Adrenal gland (tissue), 5 donors: ENCODE data around the gene ENPP6.

Source experiments
- POLR2A ChIP-seq, 2 donors: fragments of 450-650 bp; IDR thresholded peaks; one replicate each; pipeline ENCODE4 v1.6.1; 2017; ENCODE audit warnings: antibody characterized with exemption in 2 of 2, mild to moderate bottlenecking in 2 of 2, moderate library complexity in 1 of 2
- TF ChIP-seq, protein P1 (sequence below), 6 experiments: fragments of 450-650 bp in 4 of 6; fragments of 200-600 bp in 2 of 6; sonication (generic) in 1 of 6; IDR thresholded peaks; 1 replicate in 5 of 6; 2 replicates in 1 of 6; pipeline versions ENCODE4 v1.5.1 to v1.8.0; 2016 to 2021; ENCODE audit warnings: antibody characterized with exemption in 6 of 6, mild to moderate bottlenecking in 2 of 6, moderate library complexity in 1 of 6
- donor health status: DM: no; HTN: no; CAD: no.

DNA sequence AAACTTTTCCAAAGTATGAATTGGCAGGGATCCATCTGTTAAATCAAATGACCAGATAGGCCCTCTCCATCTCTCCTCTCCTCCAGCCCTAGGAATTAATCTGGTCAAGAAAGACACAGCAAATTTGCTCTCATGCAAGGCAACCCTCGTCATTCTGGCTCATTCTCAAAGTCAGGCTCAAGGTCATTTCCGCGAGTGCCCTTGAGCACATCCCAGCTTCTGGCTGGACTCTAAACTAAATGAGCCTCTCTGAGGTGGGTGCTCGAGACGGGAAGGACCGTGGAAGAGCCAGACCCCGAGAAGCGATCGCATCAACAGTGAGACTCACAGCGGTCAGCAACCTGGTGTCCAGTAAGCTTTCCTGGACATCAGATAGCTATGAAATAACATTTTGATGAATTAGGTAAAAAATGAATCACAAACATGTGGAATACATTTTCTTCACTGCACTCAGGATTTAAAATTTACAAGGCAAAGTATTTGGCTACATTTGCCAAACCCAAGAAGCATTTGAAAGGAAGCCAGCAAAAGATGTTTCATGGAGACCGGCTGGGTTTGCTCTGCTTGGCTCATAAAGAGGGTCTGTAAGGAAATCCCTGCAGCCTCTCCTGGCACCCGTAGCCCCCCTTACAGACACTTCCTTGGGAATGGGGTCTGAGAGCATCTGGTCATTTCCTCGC is 121.0 kb downstream of the ENPP6 start:
- TF ChIP-seq, protein P1, sequence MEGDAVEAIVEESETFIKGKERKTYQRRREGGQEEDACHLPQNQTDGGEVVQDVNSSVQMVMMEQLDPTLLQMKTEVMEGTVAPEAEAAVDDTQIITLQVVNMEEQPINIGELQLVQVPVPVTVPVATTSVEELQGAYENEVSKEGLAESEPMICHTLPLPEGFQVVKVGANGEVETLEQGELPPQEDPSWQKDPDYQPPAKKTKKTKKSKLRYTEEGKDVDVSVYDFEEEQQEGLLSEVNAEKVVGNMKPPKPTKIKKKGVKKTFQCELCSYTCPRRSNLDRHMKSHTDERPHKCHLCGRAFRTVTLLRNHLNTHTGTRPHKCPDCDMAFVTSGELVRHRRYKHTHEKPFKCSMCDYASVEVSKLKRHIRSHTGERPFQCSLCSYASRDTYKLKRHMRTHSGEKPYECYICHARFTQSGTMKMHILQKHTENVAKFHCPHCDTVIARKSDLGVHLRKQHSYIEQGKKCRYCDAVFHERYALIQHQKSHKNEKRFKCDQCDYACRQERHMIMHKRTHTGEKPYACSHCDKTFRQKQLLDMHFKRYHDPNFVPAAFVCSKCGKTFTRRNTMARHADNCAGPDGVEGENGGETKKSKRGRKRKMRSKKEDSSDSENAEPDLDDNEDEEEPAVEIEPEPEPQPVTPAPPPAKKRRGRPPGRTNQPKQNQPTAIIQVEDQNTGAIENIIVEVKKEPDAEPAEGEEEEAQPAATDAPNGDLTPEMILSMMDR (IDR thresholded peaks at IDR 0.05), result no peak
- TF ChIP-seq POLR2A (IDR thresholded peaks at IDR 0.05), result no peak
